A172 (cell line): ENCODE results near the gene GGACT. TPM values are rescaled to one million over a fixed set of nuclear protein-coding genes. Genes with fewer than 3 reads are reported as not detected.
A peak's percentile ranks its signal among the peaks of the same experiment; 100 is the strongest.
"Not testable (repeated sequence)": the region's sequence is repeated elsewhere in the genome, so short reads cannot be mapped to it uniquely, and the experiment has no call there.

Experiments
- DNase-seq: peaks from one replicate; pipeline ENCODE4 v3.0.0-alpha.2; 2015; ENCODE audit warnings: low spot score
- total RNA-seq: library from RNA; depleted of rRNA; stranded (reverse); fragments of >200 nt; shearing (Covaris generic); gene quantifications from 2 replicates; pipeline ENCODE4 v1.2.3, GENCODE V29; 2014

The GGACT gene
- total RNA-seq, 1 experiment from 2014 or later, result 0.72 TPM

- DNase-seq, result no peak
Measured at GRCh38 chr13:100600915-100601314, 12.3 kb upstream of the GGACT start.

GRCh38 chr13:100600461-100600860, 11.9 kb upstream of the GGACT start:
- no peak for DNase-seq

- peak; percentile 42 for DNase-seq
Measured at GRCh38 chr13:100597253-100597652, 8.7 kb upstream of the GGACT start.

GRCh38 chr13:100596516-100596915, 7.9 kb upstream of the GGACT start:
- no peak for DNase-seq

- no peak for DNase-seq
Measured at GRCh38 chr13:100594731-100595130, 6.1 kb upstream of the GGACT start.

- DNase-seq, result no peak
Measured at GRCh38 chr13:100594255-100594654, 5.7 kb upstream of the GGACT start.

- DNase-seq, result no peak
Measured at GRCh38 chr13:100589178-100589725, 663 bp upstream of the GGACT start.

GRCh38 chr13:100584896-100585295, 3.7 kb downstream of the GGACT start:
- DNase-seq, result no peak

GRCh38 chr13:100581504-100581903, 7.1 kb downstream of the GGACT start:
- DNase-seq, result no peak

GRCh38 chr13:100581030-100581429, 7.6 kb downstream of the GGACT start:
- no peak for DNase-seq

GRCh38 chr13:100580045-100580444, 8.5 kb downstream of the GGACT start:
- no peak for DNase-seq

- DNase-seq, result not testable (repeated sequence)
Measured at GRCh38 chr13:100577239-100577638, 11.3 kb downstream of the GGACT start.

GRCh38 chr13:100573121-100573520, 15.5 kb downstream of the GGACT start:
- peak; percentile 81 for DNase-seq

GRCh38 chr13:100566543-100566942, 22.0 kb downstream of the GGACT start:
- peak; percentile 57 for DNase-seq

- DNase-seq, result no peak
Measured at GRCh38 chr13:100565286-100565685, 23.3 kb downstream of the GGACT start.

- no peak for DNase-seq
Measured at GRCh38 chr13:100564444-100565223, 24.0 kb downstream of the GGACT start.

- DNase-seq, result no peak
Measured at GRCh38 chr13:100563779-100564178, 24.8 kb downstream of the GGACT start.

GRCh38 chr13:100561599-100562204, 26.9 kb downstream of the GGACT start:
- no peak for DNase-seq

- DNase-seq, result no peak
Measured at GRCh38 chr13:100561158-100561499, 27.5 kb downstream of the GGACT start.

- DNase-seq, result no peak
Measured at GRCh38 chr13:100560498-100561157, 28.0 kb downstream of the GGACT start.

GRCh38 chr13:100559886-100560285, 28.7 kb downstream of the GGACT start:
- DNase-seq, result no peak

- DNase-seq, result no peak
Measured at GRCh38 chr13:100552755-100553154, 35.8 kb downstream of the GGACT start.

- DNase-seq, result no peak
Measured at GRCh38 chr13:100549316-100549715, 39.3 kb downstream of the GGACT start.
